Transverse colon (tissue), 3 donors: Measurements from ENCODE around the gene KLF13.

ENCODE experiments used
- CTCF ChIP-seq, 5 experiments: fragments of 200-600 bp in 3 of 5; fragments of 450-650 bp in 2 of 5; sonication (generic) in 3 of 5; IDR thresholded peaks; 1 replicate in 2 of 5; 2 replicates in 3 of 5; pipeline ENCODE4 v1.5.1; 2016 to 2017; ENCODE audit warnings: antibody characterized with exemption in 5 of 5, inconsistent platforms in 3 of 5, mild to moderate bottlenecking in 2 of 5, moderate library complexity in 1 of 5
- EP300 ChIP-seq: sonication (generic); formaldehyde crosslinking; IDR thresholded peaks from one replicate; pipeline ENCODE4 v1.6.1; 2017; ENCODE audit warnings: antibody characterized with exemption, low read depth

DNA sequence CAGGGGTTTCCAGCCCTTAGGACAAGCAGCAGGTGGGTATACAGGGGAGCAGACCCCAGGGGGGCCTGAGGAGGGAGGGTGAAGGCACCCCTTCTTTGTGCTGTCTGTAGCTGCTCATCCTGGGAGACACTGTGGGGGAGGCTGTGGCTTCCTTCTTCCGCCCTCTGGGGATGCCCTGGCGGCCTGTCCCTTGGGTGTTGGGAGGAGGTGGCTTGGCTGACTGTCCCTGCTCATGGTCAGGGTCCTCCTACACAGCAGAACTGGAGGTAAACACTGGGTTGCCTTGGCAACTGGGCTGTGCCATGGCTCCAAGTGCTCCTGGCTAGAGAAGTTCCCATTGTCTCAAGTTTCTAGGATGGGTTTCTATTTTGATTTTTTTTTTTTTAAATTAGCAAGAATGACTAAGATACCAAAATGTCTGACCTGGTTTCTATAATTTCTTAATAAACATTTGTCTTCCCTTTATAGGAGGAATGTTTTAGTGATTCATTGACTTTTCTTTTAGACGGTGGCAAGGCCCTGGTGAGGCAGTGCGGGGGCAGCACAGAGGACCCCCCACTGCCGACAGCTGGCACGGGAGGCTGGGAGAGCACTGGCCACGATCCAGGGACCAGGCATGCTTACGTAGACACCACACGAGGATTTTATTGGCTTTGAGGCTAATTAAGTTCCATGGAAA is 12.4 kb downstream of the KLF13 start:
- TF ChIP-seq CTCF (IDR thresholded peaks at IDR 0.05) = no peak
- no peak for TF ChIP-seq EP300
